Measurements from ENCODE around the gene CIDEB.
A peak's percentile ranks its signal among the peaks of the same experiment; 100 is the strongest.

CIDEB gene

GRCh38 chr14:24316597-24316950 is 8.8 kb upstream of the CIDEB start:
- Histone ChIP-seq H3K27me3 (replicated peaks) (no peaks in the 10 kb centered on the region), H3K27ac (no peak overlapping the region), H3K4me3 (ENCODE audit: low read depth, low read length) (no peak overlapping the region), H3K36me3 (replicated peaks) (no peaks in the 10 kb centered on the region)
- in situ Hi-C loops (cut with HindIII; ENCODE audit: low pct_ligation_motif_present, low sequenced_read_pairs): no loop called here
- no peak for TF ChIP-seq CTCF (IDR thresholded peaks at IDR 0.05; ENCODE audit: low read depth, low read length, missing control alignments)
- DNase-seq: no peak

DNA sequence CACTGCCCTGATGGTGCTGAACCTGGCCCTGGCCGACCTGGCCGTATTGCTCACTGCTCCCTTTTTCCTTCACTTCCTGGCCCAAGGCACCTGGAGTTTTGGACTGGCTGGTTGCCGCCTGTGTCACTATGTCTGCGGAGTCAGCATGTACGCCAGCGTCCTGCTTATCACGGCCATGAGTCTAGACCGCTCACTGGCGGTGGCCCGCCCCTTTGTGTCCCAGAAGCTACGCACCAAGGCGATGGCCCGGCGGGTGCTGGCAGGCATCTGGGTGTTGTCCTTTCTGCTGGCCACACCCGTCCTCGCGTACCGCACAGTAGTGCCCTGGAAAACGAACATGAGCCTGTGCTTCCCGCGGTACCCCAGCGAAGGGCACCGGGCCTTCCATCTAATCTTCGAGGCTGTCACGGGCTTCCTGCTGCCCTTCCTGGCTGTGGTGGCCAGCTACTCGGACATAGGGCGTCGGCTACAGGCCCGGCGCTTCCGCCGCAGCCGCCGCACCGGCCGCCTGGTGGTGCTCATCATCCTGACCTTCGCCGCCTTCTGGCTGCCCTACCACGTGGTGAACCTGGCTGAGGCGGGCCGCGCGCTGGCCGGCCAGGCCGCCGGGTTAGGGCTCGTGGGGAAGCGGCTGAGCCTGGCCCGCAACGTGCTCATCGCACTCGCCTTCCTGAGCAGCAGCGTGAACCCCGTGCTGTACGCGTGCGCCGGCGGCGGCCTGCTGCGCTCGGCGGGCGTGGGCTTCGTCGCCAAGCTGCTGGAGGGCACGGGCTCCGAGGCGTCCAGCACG is 8.2 kb upstream of the CIDEB start:
- no peaks in the 10 kb centered on the region for H3K36me3 ChIP-seq (replicated peaks)
- in situ Hi-C loops (cut with HindIII; ENCODE audit: low pct_ligation_motif_present, low sequenced_read_pairs): no loop called here
- no peaks in the 10 kb centered on the region for H3K27me3 ChIP-seq (replicated peaks)
- H3K27ac ChIP-seq: no peak overlapping the region
- TF ChIP-seq CTCF (IDR thresholded peaks at IDR 0.05; ENCODE audit: low read depth, low read length, missing control alignments): peak; percentile 25
- no peak for DNase-seq
- no peak overlapping the region for H3K4me3 ChIP-seq (ENCODE audit: low read depth, low read length)

- no peak for TF ChIP-seq CTCF (IDR thresholded peaks at IDR 0.05; ENCODE audit: low read depth, low read length, missing control alignments)
- DNase-seq: no peak
- H3K4me3 ChIP-seq (ENCODE audit: low read depth, low read length): no peak overlapping the region
- H3K36me3 ChIP-seq (replicated peaks): no peaks in the 10 kb centered on the region
- in situ Hi-C loops (cut with HindIII; ENCODE audit: low pct_ligation_motif_present, low sequenced_read_pairs): no loop called here
- H3K27me3 ChIP-seq (replicated peaks): no peaks in the 10 kb centered on the region
- no peak overlapping the region for H3K27ac ChIP-seq
Observed at GRCh38 chr14:24315243-24315806, 7.5 kb upstream of the CIDEB start.

GRCh38 chr14:24314377-24315193 is 6.8 kb upstream of the CIDEB start:
- H3K27me3 ChIP-seq (replicated peaks): no peaks in the 10 kb centered on the region
- no peak overlapping the region for H3K4me3 ChIP-seq (ENCODE audit: low read depth, low read length)
- no peak for TF ChIP-seq CTCF (IDR thresholded peaks at IDR 0.05; ENCODE audit: low read depth, low read length, missing control alignments)
- DNase-seq: no peak
- no peaks in the 10 kb centered on the region for H3K36me3 ChIP-seq (replicated peaks)
- H3K27ac ChIP-seq: no peak overlapping the region
- in situ Hi-C loops (cut with HindIII; ENCODE audit: low pct_ligation_motif_present, low sequenced_read_pairs): no loop called here

- no peaks in the 10 kb centered on the region for H3K36me3 ChIP-seq (replicated peaks)
- no peaks in the 10 kb centered on the region for H3K27me3 ChIP-seq (replicated peaks)
- no peak overlapping the region for H3K4me3 ChIP-seq (ENCODE audit: low read depth, low read length)
- TF ChIP-seq CTCF (IDR thresholded peaks at IDR 0.05; ENCODE audit: low read depth, low read length, missing control alignments): no peak
- H3K27ac ChIP-seq: no peak overlapping the region
- in situ Hi-C loops (cut with HindIII; ENCODE audit: low pct_ligation_motif_present, low sequenced_read_pairs): no loop called here
- DNase-seq: no peak
Observed at GRCh38 chr14:24313913-24314312, 6.1 kb upstream of the CIDEB start.
